ENCODE data around the gene OR1E1. TPM values are rescaled to one million over a fixed set of nuclear protein-coding genes. Genes with fewer than 3 reads are reported as not detected.
"Not testable (repeated sequence)": the region's sequence is repeated elsewhere in the genome, so short reads cannot be mapped to it uniquely, and the experiment has no call there.

OR1E1 gene
- total RNA-seq, 4 donors from 2014 or later, result not detected

DNA sequence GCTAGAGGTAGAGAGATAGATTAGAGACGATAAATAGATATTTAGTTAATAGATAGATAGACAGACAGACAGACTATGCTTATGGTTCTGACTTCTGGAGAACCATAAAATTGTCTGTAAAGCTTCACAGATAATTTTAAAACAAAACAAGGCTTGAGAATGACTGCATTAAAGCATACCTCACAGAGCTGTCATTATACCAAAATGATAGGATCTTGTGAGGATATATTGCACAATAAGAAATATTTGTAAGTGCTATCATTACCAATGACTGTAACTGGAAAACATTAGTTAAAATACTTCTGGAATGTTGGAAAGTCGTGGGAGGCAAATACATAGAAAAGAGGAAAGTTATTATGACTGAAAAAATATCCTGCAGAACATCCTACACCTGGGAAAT, 3.6 kb upstream of the OR1E1 start:
- H3K9me3 ChIP-seq, result peaks cover 0 to 7% of the 10 kb centered on the region in 2 donors
- DNase-seq, result no peak
- no peak overlapping the region for H3K4me3 ChIP-seq
- WGBS, 2 donors (ENCODE audit: low coverage in 1 of 2), result 50 to 55% methylated on average over 2 of the region's 2 CpGs
- H3K36me3 ChIP-seq, result no peaks in the 10 kb centered on the region
- H3K27me3 ChIP-seq, result no peaks in the 10 kb centered on the region
- TF ChIP-seq POLR2AphosphoS5 (IDR thresholded peaks at IDR 0.05) (no peak), EP300 (IDR thresholded peaks at IDR 0.05; ENCODE audit: low read depth) (no peak), POLR2A (IDR thresholded peaks at IDR 0.05) (no peak)
- TF ChIP-seq, protein P1, sequence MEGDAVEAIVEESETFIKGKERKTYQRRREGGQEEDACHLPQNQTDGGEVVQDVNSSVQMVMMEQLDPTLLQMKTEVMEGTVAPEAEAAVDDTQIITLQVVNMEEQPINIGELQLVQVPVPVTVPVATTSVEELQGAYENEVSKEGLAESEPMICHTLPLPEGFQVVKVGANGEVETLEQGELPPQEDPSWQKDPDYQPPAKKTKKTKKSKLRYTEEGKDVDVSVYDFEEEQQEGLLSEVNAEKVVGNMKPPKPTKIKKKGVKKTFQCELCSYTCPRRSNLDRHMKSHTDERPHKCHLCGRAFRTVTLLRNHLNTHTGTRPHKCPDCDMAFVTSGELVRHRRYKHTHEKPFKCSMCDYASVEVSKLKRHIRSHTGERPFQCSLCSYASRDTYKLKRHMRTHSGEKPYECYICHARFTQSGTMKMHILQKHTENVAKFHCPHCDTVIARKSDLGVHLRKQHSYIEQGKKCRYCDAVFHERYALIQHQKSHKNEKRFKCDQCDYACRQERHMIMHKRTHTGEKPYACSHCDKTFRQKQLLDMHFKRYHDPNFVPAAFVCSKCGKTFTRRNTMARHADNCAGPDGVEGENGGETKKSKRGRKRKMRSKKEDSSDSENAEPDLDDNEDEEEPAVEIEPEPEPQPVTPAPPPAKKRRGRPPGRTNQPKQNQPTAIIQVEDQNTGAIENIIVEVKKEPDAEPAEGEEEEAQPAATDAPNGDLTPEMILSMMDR (IDR thresholded peaks at IDR 0.05), result no peak
- H3K27ac ChIP-seq, result no peak overlapping the region
- intact Hi-C loops (cut with DNase I; ENCODE audit: low total_unique reads) (no loop called here), in situ Hi-C loops (cut with MboI; ENCODE audit: low pct_ligation_motif_present in 1 of 4, low pct_unique_long_range_greater_than_20kb in 1 of 4, low sequenced_read_pairs in 3 of 4) (no loop called here)
- no peaks in the 10 kb centered on the region for H3K4me1 ChIP-seq

DNA sequence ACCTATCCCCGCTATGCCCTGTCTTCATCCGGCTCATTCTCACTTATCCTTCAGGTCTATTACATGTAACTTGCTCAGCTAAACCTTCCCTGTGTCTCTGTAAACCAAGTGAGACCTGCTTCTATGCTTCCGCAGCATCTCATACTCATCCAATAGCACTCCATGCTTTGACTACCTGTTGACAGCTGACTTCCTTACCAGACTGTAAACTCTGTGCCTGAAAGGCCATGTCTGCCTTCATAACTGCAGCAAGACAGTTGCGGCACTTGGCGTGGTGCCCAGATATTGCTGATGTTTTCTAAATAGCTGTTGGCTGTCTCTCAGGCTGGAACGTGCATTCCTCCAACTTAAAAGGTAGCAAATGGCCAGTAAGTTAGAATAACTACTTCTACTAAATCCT, 1.8 kb upstream of the OR1E1 start:
- 54 to 62% methylated on average over 6 of the region's 6 CpGs for WGBS, 2 donors (ENCODE audit: low coverage in 1 of 2)
- in situ Hi-C loops (cut with MboI; ENCODE audit: low pct_ligation_motif_present in 1 of 4, low pct_unique_long_range_greater_than_20kb in 1 of 4, low sequenced_read_pairs in 3 of 4) (no loop called here), intact Hi-C loops (cut with DNase I; ENCODE audit: low total_unique reads) (no loop called here)
- TF ChIP-seq, protein P1 (IDR thresholded peaks at IDR 0.05), result no peak
- TF ChIP-seq POLR2A (IDR thresholded peaks at IDR 0.05) (no peak), POLR2AphosphoS5 (IDR thresholded peaks at IDR 0.05) (no peak), EP300 (IDR thresholded peaks at IDR 0.05; ENCODE audit: low read depth) (no peak)
- no peak overlapping the region for H3K4me3 ChIP-seq
- no peaks in the 10 kb centered on the region for H3K9me3 ChIP-seq
- H3K36me3 ChIP-seq, result no peaks in the 10 kb centered on the region
- no peak overlapping the region for H3K27ac ChIP-seq
- H3K27me3 ChIP-seq, result no peaks in the 10 kb centered on the region
- DNase-seq, result no peak
- no peaks in the 10 kb centered on the region for H3K4me1 ChIP-seq

DNA sequence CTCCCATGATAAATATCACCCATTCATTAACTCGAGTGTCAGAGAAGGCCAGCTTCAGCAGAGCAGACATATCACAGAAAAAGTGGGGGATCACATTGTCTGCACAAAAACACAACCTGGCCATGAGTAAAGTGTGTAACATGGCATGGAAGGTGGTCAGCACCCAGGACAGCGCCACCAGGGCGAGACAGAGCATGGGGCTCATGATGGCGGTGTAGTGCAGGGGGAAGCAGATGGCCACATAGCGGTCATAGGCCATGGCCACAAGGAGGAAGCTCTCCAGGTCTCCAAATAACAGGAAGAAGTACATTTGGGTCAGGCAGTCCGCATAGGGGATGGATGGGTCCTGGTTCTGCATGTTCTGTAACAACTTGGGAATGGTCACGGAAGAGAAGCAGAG, 409 bp downstream of the OR1E1 start:
- H3K27ac ChIP-seq; H3K9me3 ChIP-seq; H3K27me3 ChIP-seq; intact Hi-C loops (cut with DNase I; ENCODE audit: low total_unique reads); H3K4me3 ChIP-seq; H3K4me1 ChIP-seq; H3K36me3 ChIP-seq; DNase-seq: not testable (repeated sequence)
- WGBS, 2 donors (ENCODE audit: low coverage in 1 of 2), result 58 to 63% methylated on average over 3 to 7 of the region's 7 CpGs
- in situ Hi-C loops (cut with MboI; ENCODE audit: low pct_ligation_motif_present in 1 of 4, low pct_unique_long_range_greater_than_20kb in 1 of 4, low sequenced_read_pairs in 3 of 4), result loop anchor here in 1 of 4 donors (25.0 kb wide), 1 partner anchor 90 kb away; the partner anchor contains the start of gene ASPA

DNA sequence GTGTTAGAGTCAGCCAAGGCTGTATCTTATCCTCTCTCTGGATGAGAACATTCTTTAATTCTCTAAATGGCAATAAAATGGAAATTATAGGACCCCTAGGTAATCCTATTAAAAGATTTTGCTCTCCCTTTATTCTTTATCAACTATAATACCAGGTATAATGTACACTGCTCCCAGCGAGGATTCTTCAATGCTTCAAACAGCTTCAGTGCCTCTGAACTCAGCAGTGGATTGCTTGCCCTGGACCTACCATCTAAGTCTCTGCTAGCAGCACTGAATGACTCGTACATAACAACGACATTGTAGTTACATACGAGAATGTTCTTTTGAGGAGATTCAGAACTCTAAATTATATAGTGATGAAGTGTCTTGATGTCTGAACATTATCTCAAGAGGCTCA, 8.4 kb downstream of the OR1E1 start:
- no peak overlapping the region for H3K4me3 ChIP-seq
- 61 to 70% methylated on average over 3 to 4 of the region's 4 CpGs for WGBS, 2 donors (ENCODE audit: low coverage in 1 of 2)
- TF ChIP-seq, protein P1 (IDR thresholded peaks at IDR 0.05), result no peak
- TF ChIP-seq POLR2AphosphoS5 (IDR thresholded peaks at IDR 0.05), result no peak
- TF ChIP-seq EP300 (IDR thresholded peaks at IDR 0.05; ENCODE audit: low read depth), result no peak
- TF ChIP-seq POLR2A (IDR thresholded peaks at IDR 0.05), result no peak
- H3K4me1 ChIP-seq, result no peaks in the 10 kb centered on the region
- peaks cover 34% of the 10 kb centered on the region for H3K27me3 ChIP-seq
- in situ Hi-C loops (cut with MboI; ENCODE audit: low pct_ligation_motif_present in 1 of 4, low pct_unique_long_range_greater_than_20kb in 1 of 4, low sequenced_read_pairs in 3 of 4), result loop anchor here in 1 of 4 donors (25.0 kb wide), 1 partner anchor 98 kb away; the partner anchor contains the start of gene ASPA
- intact Hi-C loops (cut with DNase I; ENCODE audit: low total_unique reads), result no loop called here
- no peak for DNase-seq
- H3K9me3 ChIP-seq, result no peaks in the 10 kb centered on the region
- no peaks in the 10 kb centered on the region for H3K36me3 ChIP-seq
- no peak overlapping the region for H3K27ac ChIP-seq
